Trophoblast cell (in vitro differentiated cells and primary cell): Measurements from ENCODE around the gene ERG.

Source experiments
- DNase-seq, 2 donors: peaks; one replicate each; pipeline ENCODE4 v3.0.0-alpha.2; 2016
- H2AFZ ChIP-seq: 2 replicates; pipeline ENCODE4 v1.6.1; 2013; ENCODE audit warnings: low read length, moderate library complexity, mild to moderate bottlenecking; ENCODE audit not compliant: insufficient read depth, poor library complexity
- H2AK5ac ChIP-seq: 2 replicates; pipeline ENCODE4 v1.6.1; 2013; ENCODE audit warnings: mild to moderate bottlenecking, low read length
- H2BK120ac ChIP-seq: 2 replicates; pipeline ENCODE4 v1.6.1; 2013; ENCODE audit warnings: low read length, mild to moderate bottlenecking, moderate library complexity; ENCODE audit not compliant: insufficient read depth, poor library complexity
- H2BK12ac ChIP-seq: 2 replicates; pipeline ENCODE4 v1.6.1; 2013; ENCODE audit warnings: mild to moderate bottlenecking, low read length, moderate library complexity
- H2BK5ac ChIP-seq: 2 replicates; pipeline ENCODE4 v1.6.1; 2013; ENCODE audit warnings: low read length, low read depth, moderate library complexity, mild to moderate bottlenecking; ENCODE audit not compliant: poor library complexity
- H3K14ac ChIP-seq: 2 replicates; pipeline ENCODE4 v1.6.1; 2013; ENCODE audit warnings: mild to moderate bottlenecking, low read length
- H3K18ac ChIP-seq: 2 replicates; pipeline ENCODE4 v1.6.1; 2013; ENCODE audit warnings: mild to moderate bottlenecking, low read length
- H3K23ac ChIP-seq: 2 replicates; pipeline ENCODE4 v1.6.1; 2013; ENCODE audit warnings: low read length
- H3K27ac ChIP-seq: 2 replicates; pipeline ENCODE4 v1.5.1; 2013; ENCODE audit warnings: low read depth, mild to moderate bottlenecking, inconsistent platforms, low read length, moderate library complexity
- H3K27me3 ChIP-seq: 2 replicates; pipeline ENCODE4 v1.6.1; 2013; ENCODE audit warnings: inconsistent platforms, mild to moderate bottlenecking, low read length, moderate library complexity; ENCODE audit not compliant: insufficient read depth
- H3K36me3 ChIP-seq, 2 experiments: 1 replicate in 1 of 2; 2 replicates in 1 of 2; pipeline ENCODE4 v1.6.1; 2013; ENCODE audit warnings: low read length in 2 of 2, mild to moderate bottlenecking in 2 of 2, moderate library complexity in 1 of 2; ENCODE audit not compliant: insufficient read depth in 2 of 2, control insufficient read depth in 1 of 2
- H3K4ac ChIP-seq: 2 replicates; pipeline ENCODE4 v1.6.1; 2013; ENCODE audit warnings: low read depth, mild to moderate bottlenecking, low read length, moderate library complexity
- H3K4me1 ChIP-seq, 2 experiments: 1 replicate in 1 of 2; 2 replicates in 1 of 2; pipeline ENCODE4 v1.6.1; 2013; ENCODE audit warnings: low read length in 2 of 2, mild to moderate bottlenecking in 2 of 2, moderate library complexity in 1 of 2; ENCODE audit not compliant: insufficient read depth in 2 of 2, control insufficient read depth in 1 of 2
- H3K4me2 ChIP-seq: 2 replicates; pipeline ENCODE4 v1.6.1; 2013; ENCODE audit warnings: inconsistent platforms, mild to moderate bottlenecking, low read length, moderate library complexity
- H3K4me3 ChIP-seq: 2 replicates; pipeline ENCODE4 v1.5.1; 2013; ENCODE audit warnings: mild to moderate bottlenecking, low read depth, low read length, inconsistent platforms
- H3K79me1 ChIP-seq: one replicate; pipeline ENCODE4 v1.6.1; 2013; ENCODE audit warnings: low read length
- H3K79me2 ChIP-seq: 2 replicates; pipeline ENCODE4 v1.6.1; 2013; ENCODE audit warnings: low read length, mild to moderate bottlenecking; ENCODE audit not compliant: control insufficient read depth, insufficient read depth, poor library complexity
- H3K9ac ChIP-seq: 2 replicates; pipeline ENCODE4 v1.6.1; 2013; ENCODE audit warnings: mild to moderate bottlenecking, low read length
- H3K9me3 ChIP-seq: 2 replicates; pipeline ENCODE4 v1.6.1; 2013; ENCODE audit warnings: low read depth, mild to moderate bottlenecking, control low read depth, inconsistent platforms, low read length; ENCODE audit not compliant: insufficient read depth
- H4K12ac ChIP-seq: 2 replicates; pipeline ENCODE4 v1.6.1; 2013; ENCODE audit warnings: low read depth, mild to moderate bottlenecking, low read length, moderate library complexity
- H4K8ac ChIP-seq: 2 replicates; pipeline ENCODE4 v1.6.1; 2013; ENCODE audit warnings: low read depth, mild to moderate bottlenecking, low read length, moderate library complexity
- H4K91ac ChIP-seq: one replicate; pipeline ENCODE4 v1.6.1; 2013; ENCODE audit warnings: low read depth, mild to moderate bottlenecking, low read length, moderate library complexity
- WGBS: extraction: QIAGEN DNeasy Blood & Tissue Kit; methylation state at CpG from one replicate; pipeline ENCODE4 v1.1.7; 2013; ENCODE audit warnings: missing lambda C conversion rate; ENCODE audit not compliant: insufficient read length, insufficient coverage; ENCODE audit errors: extremely low coverage; 5-methylcytosine and 5-hydroxymethylcytosine counted together

The ERG gene

DNA sequence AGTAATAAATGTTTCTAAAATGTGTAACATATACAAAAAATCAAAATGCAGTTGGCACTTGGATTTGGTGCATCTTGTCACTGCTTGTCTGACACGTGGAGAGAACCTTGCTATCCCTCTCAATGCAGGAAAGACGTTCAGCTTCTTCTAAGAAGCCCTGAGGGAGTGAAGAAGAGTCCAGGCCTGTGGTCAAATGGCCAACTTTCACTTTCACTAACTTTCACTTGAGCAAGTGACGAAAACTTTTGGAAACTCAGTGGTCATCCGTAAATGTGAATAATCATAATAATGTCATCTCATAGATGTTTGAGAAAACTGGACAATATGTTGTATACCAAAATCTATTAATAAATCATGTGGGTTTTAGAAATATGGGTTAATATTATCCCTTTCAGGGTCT is 61.9 kb downstream of the ERG start:
- H3K4me1 ChIP-seq = peaks cover 3% of the 10 kb centered on the region in 2 experiments
- no peak overlapping the region for H4K8ac ChIP-seq
- H2AFZ ChIP-seq = no peak overlapping the region
- no peak overlapping the region for H2BK5ac ChIP-seq
- H4K12ac ChIP-seq = no peak overlapping the region
- no peaks in the 10 kb centered on the region for H3K79me2 ChIP-seq
- no peak overlapping the region for H2BK120ac ChIP-seq
- no peak overlapping the region for H3K4ac ChIP-seq
- H3K23ac ChIP-seq = no peak overlapping the region
- H2BK12ac ChIP-seq = no peak overlapping the region
- no peak overlapping the region for H3K18ac ChIP-seq
- H3K9me3 ChIP-seq = peaks cover 2% of the 10 kb centered on the region
- no peak for DNase-seq
- H3K4me2 ChIP-seq = no peak overlapping the region
- no peak overlapping the region for H3K9ac ChIP-seq
- H3K4me3 ChIP-seq = no peak overlapping the region
- H2AK5ac ChIP-seq = no peak overlapping the region
- no peaks in the 10 kb centered on the region for H3K36me3 ChIP-seq
- WGBS = no CpG with 5 or more reads among the region's 4 CpGs
- H3K27ac ChIP-seq = no peak overlapping the region
- H3K14ac ChIP-seq = no peak overlapping the region
- H3K79me1 ChIP-seq = peaks cover 5% of the 10 kb centered on the region
- no peaks in the 10 kb centered on the region for H3K27me3 ChIP-seq
- H4K91ac ChIP-seq = no peak overlapping the region

DNA sequence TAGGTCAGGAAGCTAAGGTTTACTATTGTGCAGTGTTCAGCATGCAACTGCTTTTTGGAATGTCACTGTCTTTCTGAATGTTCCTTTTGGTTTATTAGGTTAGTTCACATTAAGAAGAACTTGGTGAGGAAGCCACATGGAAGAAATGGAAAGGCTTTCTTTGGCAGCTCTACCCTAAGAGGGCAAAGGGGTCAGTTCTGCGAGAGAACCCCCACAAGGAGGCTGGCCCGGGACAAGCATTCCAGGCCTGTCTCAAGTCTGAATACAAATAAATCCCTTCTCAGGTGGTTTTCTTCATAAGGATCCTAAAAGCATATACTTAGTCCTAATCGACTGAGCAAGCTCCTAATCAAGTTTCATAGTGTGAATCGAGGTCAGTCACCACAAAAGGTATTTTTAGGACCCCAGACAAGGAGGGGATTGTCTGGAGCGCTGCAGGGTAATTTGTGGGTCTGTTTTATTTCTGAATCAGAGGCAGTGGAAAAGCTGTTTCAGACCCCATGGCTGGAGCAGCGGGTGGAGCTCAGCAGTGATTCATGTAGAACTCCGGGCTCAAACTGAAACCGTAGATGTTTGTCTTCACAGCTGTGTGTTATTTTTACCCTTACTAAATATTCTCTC is 63.3 kb downstream of the ERG start:
- Histone ChIP-seq H4K91ac (no peak overlapping the region), H3K27me3 (no peaks in the 10 kb centered on the region), H3K23ac (no peak overlapping the region), H3K4me3 (no peak overlapping the region), H3K9ac (no peak overlapping the region), H3K79me1 (no peaks in the 10 kb centered on the region), H4K8ac (no peak overlapping the region), H2BK12ac (no peak overlapping the region), H3K4ac (no peak overlapping the region), H2BK5ac (no peak overlapping the region), H2BK120ac (no peak overlapping the region), H3K14ac (no peak overlapping the region), H3K9me3 (no peaks in the 10 kb centered on the region), H3K27ac (no peak overlapping the region), H3K4me1 (no peaks in the 10 kb centered on the region), H3K36me3 (no peaks in the 10 kb centered on the region), H3K4me2 (no peak overlapping the region), H4K12ac (no peak overlapping the region), H3K18ac (no peak overlapping the region), H2AK5ac (no peak overlapping the region), H3K79me2 (no peaks in the 10 kb centered on the region), H2AFZ (no peak overlapping the region)
- WGBS = no CpG with 5 or more reads among the region's 8 CpGs
- no peak for DNase-seq

DNA sequence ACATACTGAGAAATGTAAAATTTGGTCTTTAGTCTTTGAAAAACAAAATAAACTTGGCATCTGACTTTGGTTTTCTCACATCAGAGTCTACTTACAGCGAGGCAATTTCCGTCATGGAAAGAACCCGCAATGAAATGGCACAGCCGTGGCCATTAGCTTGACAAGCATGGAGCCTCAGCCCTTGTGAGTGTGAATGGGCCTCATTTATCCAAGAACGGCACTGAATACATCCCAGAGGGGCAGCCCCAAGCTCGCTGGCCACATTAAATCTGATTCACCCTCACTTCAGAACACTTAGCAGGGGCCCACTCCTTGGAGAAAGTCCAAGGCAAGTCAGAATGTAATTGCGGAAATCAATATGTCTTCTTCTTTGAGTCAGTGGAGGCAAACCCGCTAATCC is 64.8 kb downstream of the ERG start:
- H3K4me3 ChIP-seq = no peak overlapping the region
- no peak overlapping the region for H3K4ac ChIP-seq
- no peak overlapping the region for H4K91ac ChIP-seq
- H2AFZ ChIP-seq = no peak overlapping the region
- H3K36me3 ChIP-seq = no peaks in the 10 kb centered on the region
- no peak overlapping the region for H3K23ac ChIP-seq
- H2BK120ac ChIP-seq = no peak overlapping the region
- H3K18ac ChIP-seq = no peak overlapping the region
- no peaks in the 10 kb centered on the region for H3K27me3 ChIP-seq
- no peak overlapping the region for H2AK5ac ChIP-seq
- H3K79me1 ChIP-seq = no peaks in the 10 kb centered on the region
- H4K8ac ChIP-seq = no peak overlapping the region
- no peak overlapping the region for H2BK12ac ChIP-seq
- H4K12ac ChIP-seq = no peak overlapping the region
- H3K4me1 ChIP-seq = no peaks in the 10 kb centered on the region
- H3K14ac ChIP-seq = no peak overlapping the region
- H3K79me2 ChIP-seq = no peaks in the 10 kb centered on the region
- H3K9me3 ChIP-seq = no peaks in the 10 kb centered on the region
- no peak overlapping the region for H2BK5ac ChIP-seq
- H3K9ac ChIP-seq = no peak overlapping the region
- no peak overlapping the region for H3K27ac ChIP-seq
- no peak for DNase-seq
- no CpG with 5 or more reads among the region's 8 CpGs for WGBS
- H3K4me2 ChIP-seq = no peak overlapping the region

DNA sequence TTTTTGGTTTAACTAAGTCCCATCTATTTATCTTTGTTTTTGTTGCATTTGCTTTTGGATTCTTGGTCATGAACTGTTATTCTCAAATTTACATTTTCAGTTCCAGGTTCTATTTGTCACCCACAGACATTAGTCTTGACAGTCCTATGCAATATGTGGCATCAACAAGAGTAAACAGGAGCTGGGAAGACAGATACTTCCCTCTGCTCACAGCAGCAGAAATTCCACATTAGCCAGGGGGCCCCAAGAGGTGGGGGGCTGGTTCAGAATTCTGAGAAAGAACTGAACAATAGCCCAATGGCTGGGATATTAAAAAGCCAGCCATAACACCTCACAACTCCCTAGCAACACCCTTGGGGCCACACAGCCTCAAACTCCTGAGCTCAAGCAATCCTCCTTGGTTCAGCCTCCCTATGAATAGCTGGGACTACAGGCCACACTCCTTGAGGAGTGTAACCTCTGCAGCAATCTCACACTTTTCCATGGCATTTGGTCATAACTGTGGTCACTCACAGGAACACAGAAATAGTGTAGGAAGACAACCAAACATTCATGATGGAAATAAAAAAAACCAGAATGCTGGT is 67.8 kb downstream of the ERG start:
- H2BK12ac ChIP-seq = no peak overlapping the region

More for the DNA sequence above, 67.8 kb downstream of the ERG start:
- no peak overlapping the region for H3K27ac ChIP-seq
- no peak overlapping the region for H3K14ac ChIP-seq
- no peaks in the 10 kb centered on the region for H3K9me3 ChIP-seq
- H3K36me3 ChIP-seq = no peaks in the 10 kb centered on the region
- H2BK5ac ChIP-seq = no peak overlapping the region
- H2AFZ ChIP-seq = no peak overlapping the region
- H4K91ac ChIP-seq = no peak overlapping the region
- no peak overlapping the region for H3K18ac ChIP-seq
- H3K27me3 ChIP-seq = no peaks in the 10 kb centered on the region
- H3K9ac ChIP-seq = no peak overlapping the region
- H3K79me2 ChIP-seq = no peaks in the 10 kb centered on the region
- H4K8ac ChIP-seq = no peak overlapping the region
- DNase-seq = no peak
- H3K23ac ChIP-seq = no peak overlapping the region
- no peak overlapping the region for H3K4ac ChIP-seq
- H4K12ac ChIP-seq = no peak overlapping the region
- no peak overlapping the region for H2AK5ac ChIP-seq
- H2BK120ac ChIP-seq = no peak overlapping the region
- no peak overlapping the region for H3K4me3 ChIP-seq
- no peaks in the 10 kb centered on the region for H3K79me1 ChIP-seq
- no peaks in the 10 kb centered on the region for H3K4me1 ChIP-seq
- H3K4me2 ChIP-seq = no peak overlapping the region
